HepG2 (cell line): Measurements from ENCODE around the gene POMT2. TPM values are rescaled to one million over a fixed set of nuclear protein-coding genes. Genes with fewer than 3 reads are reported as not detected.

ENCODE experiments used
- ATAC-seq: fragments of 200-7000 bp; cut with Tn5 transposase; 3 replicates; pipeline ENCODE4 v1.9.1; 2020; ENCODE audit warnings: mild to moderate bottlenecking, moderate library complexity
- BruUV-seq: library from RNA; stranded (reverse); fragments of 400-500 nt; replicated peaks from 2 replicates; lab custom pipeline; 2021; lab: Mats Ljungman, UMichigan
- CTCF ChIA-PET: fragments of 300-600 bp; formaldehyde crosslinking; extraction: SDS; loops from one replicate; lab custom pipeline; 2021; ENCODE audit warnings: low total read pairs, inconsistent platforms, low intra/inter-chr PET ratio; lab: Yijun Ruan, JAX
- POLR2A ChIA-PET: fragments of 350-600 bp; sonication (Branson Sonifier 250); formaldehyde crosslinking; loops from one replicate; lab custom pipeline; 2020; ENCODE audit warnings: antibody characterized with exemption, inconsistent platforms; lab: Yijun Ruan, JAX
- DNase-seq: peaks from one replicate; pipeline ENCODE4 v3.0.0-alpha.2; 2015; ENCODE audit warnings: low spot score
- FAIRE-seq: peaks from 3 replicates; lab custom pipeline; 2011; peaks lifted over from hg19 to GRCh38; lab: Jason Lieb, UNC
- H2AFZ ChIP-seq: one replicate; pipeline ENCODE4 v1.6.1; 2011; ENCODE audit warnings: low read length, inconsistent platforms
- H3K27ac ChIP-seq: fragments of 300-600 bp; 3 replicates; pipeline ENCODE4 v1.8.0; 2011; ENCODE audit warnings: mixed run types, mild to moderate bottlenecking, mixed read lengths, low read length, inconsistent platforms; ENCODE audit not compliant: insufficient read depth; ENCODE audit errors: extremely low read length
- H3K27me3 ChIP-seq, 2 experiments: fragments of 200-600 bp in 1 of 2; 2 replicates in 1 of 2; 3 replicates in 1 of 2; pipeline versions ENCODE4 v1.6.0 to v1.8.0; 2011; ENCODE audit warnings: low read length in 2 of 2, mild to moderate bottlenecking in 2 of 2, moderate library complexity in 2 of 2, inconsistent platforms in 1 of 2; ENCODE audit not compliant: insufficient read depth in 2 of 2, control insufficient read depth in 1 of 2
- H3K36me3 ChIP-seq, 2 experiments: fragments of 200-600 bp in 1 of 2; replicated peaks in 1 of 2; 2 replicates in 1 of 2; 3 replicates in 1 of 2; pipeline versions ENCODE4 v1.5.1 to v1.8.0; 2011; ENCODE audit warnings: low read length in 2 of 2, inconsistent platforms in 1 of 2; ENCODE audit not compliant: insufficient read depth in 2 of 2, control insufficient read depth in 1 of 2
- H3K4me1 ChIP-seq: 2 replicates; pipeline ENCODE4 v1.5.1; 2012; ENCODE audit warnings: low read length, inconsistent platforms; ENCODE audit not compliant: insufficient read depth
- H3K4me2 ChIP-seq: 2 replicates; pipeline ENCODE4 v1.6.0; 2011; ENCODE audit warnings: low read depth, low read length, inconsistent platforms
- H3K4me3 ChIP-seq, 3 experiments: fragments of 200-600 bp in 1 of 3; sonication (generic), shearing (Covaris generic) in 1 of 3; replicated peaks in 1 of 3; 2 replicates each; pipeline ENCODE4 v1.5.1; 2011 to 2016; ENCODE audit warnings: low read length in 3 of 3, inconsistent platforms in 2 of 3, low read depth in 2 of 3, mild to moderate bottlenecking in 2 of 3, control low read depth in 1 of 3, mixed read lengths in 1 of 3; ENCODE audit not compliant: insufficient read depth in 1 of 3
- H3K79me2 ChIP-seq: one replicate; pipeline ENCODE4 v1.6.1; 2011; ENCODE audit warnings: low read length, inconsistent platforms; ENCODE audit not compliant: insufficient read depth
- H3K9ac ChIP-seq: 2 replicates; pipeline ENCODE4 v1.6.0; 2011; ENCODE audit warnings: mild to moderate bottlenecking, low read depth, low read length, inconsistent platforms; ENCODE audit not compliant: insufficient read depth
- H3K9me3 ChIP-seq: 2 replicates; pipeline ENCODE4 v1.5.1; 2012; ENCODE audit warnings: mild to moderate bottlenecking, low read length
- H4K20me1 ChIP-seq: 2 replicates; pipeline ENCODE4 v1.6.0; 2011; ENCODE audit warnings: inconsistent platforms, mild to moderate bottlenecking, low read length, moderate library complexity; ENCODE audit not compliant: insufficient read depth
- ATF7-NPFF ChIP-seq: sonication (generic); formaldehyde crosslinking; IDR thresholded peaks from 2 replicates; pipeline ENCODE4 v1.8.1; 2023; ENCODE audit warnings: mild to moderate bottlenecking, low read depth, missing genetic modification reagents, moderate library complexity
- ATM ChIP-seq: fragments of 450-650 bp; IDR thresholded peaks from 2 replicates; pipeline ENCODE4 v1.7.1; 2017; ENCODE audit warnings: mild to moderate bottlenecking, borderline replicate concordance
- REL ChIP-seq: sonication (generic); formaldehyde crosslinking; conservative IDR thresholded peaks from 2 replicates; pipeline ENCODE4 v1.8.0; 2022; ENCODE audit warnings: mild to moderate bottlenecking, missing genetic modification reagents, moderate library complexity
- ZNF34 ChIP-seq: sonication (generic); formaldehyde crosslinking; IDR thresholded peaks from 2 replicates; pipeline ENCODE4 v1.4.0; 2020; ENCODE audit warnings: mild to moderate bottlenecking, missing genetic modification reagents, borderline replicate concordance
- ZNF407 ChIP-seq: sonication (generic); formaldehyde crosslinking; IDR thresholded peaks from one replicate; pipeline ENCODE4 v1.5.1; 2020; ENCODE audit warnings: mild to moderate bottlenecking, missing genetic modification reagents; ENCODE audit errors: not compliant biosample characterization
- WGBS: methylation state at CpG from one replicate; pipeline ENCODE4 v1.1.6; 2017; ENCODE audit warnings: low lambda C conversion rate; 5-methylcytosine and 5-hydroxymethylcytosine counted together
- in situ Hi-C: cut with HindIII; loops from 2 replicates; pipeline ENCODE4 v1.10.0; 2017; ENCODE audit warnings: low pct_unique_long_range_greater_than_20kb; ENCODE audit not compliant: extremely low pct_ligation_motif_present
- intact Hi-C: fragments of 100-400 bp; cut with micrococcal nuclease; formaldehyde crosslinking; loops from one replicate; pipeline ENCODE4 v1.10.0; 2022; ENCODE audit not compliant: unreplicated experiment
- polyA plus RNA-seq, 8 experiments: library from polyadenylated mRNA; depleted of rRNA in 3 of 8; stranded (reverse) in 7 of 8; unstranded in 1 of 8; fragments of >200 nt; fragmentation: Illumina TruSeq in 4 of 8; extraction: Trizol in 4 of 8; gene quantifications; 2 replicates each; pipeline versions ENCODE4 v1.2.1 to v1.2.3, GENCODE V29; 2011 to 2016; ENCODE audit warnings: low read depth in 4 of 8, missing spikeins in 1 of 8, mixed read lengths in 1 of 8; ENCODE audit not compliant: insufficient read depth in 1 of 8
- total RNA-seq, 5 experiments: library from RNA; depleted of rRNA; stranded (reverse); fragments of >200 nt; fragmentation: Illumina TruSeq; extraction: Trizol; gene quantifications; 2 replicates each; pipeline ENCODE4 v1.2.3, GENCODE V29; 2016; ENCODE audit warnings: low read depth in 1 of 5
- TF ChIP-seq, protein P1 (sequence below): sonication (generic); formaldehyde crosslinking; IDR thresholded peaks from 2 replicates; pipeline ENCODE4 v1.4.0; 2020; ENCODE audit warnings: mild to moderate bottlenecking, missing genetic modification reagents

POMT2 gene
- total and polyA plus RNA-seq, 2 of the 13 experiments (the other 11 are each of a cell fraction or from before 2014, with no cell fraction given) = 15.3 to 15.9 TPM

DNA sequence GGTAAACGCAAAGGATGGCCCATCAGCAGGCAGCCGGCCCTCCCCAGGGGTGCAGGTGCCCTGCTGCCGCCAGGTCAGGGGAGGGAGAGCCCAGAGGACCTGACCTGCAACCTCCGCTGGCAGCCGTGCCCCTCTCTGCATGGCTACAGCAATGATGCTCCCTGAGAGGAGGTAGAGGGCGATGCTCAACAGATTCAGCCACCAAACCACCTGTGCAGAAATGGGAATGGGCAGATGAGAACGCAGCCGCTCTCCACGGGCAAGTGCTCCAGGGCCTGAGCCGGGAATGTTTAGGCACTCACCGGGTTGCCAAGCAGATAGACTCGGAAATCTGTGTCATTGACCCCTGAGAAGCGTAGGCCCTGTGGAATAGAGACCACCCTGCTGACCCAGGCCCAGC is 41.0 kb downstream of the POMT2 start:
- no peaks in the 10 kb centered on the region for H3K79me2 ChIP-seq
- no TSS peak for BruUV-seq
- peaks cover 10 to 37% of the 10 kb centered on the region in 2 experiments; a peak in 3 of 5 replicates for H3K36me3 ChIP-seq
- ChIA-PET CTCF (no interaction called here), POLR2A (no interaction called here)
- DNase-seq = no peak
- no peak overlapping the region for H3K9ac ChIP-seq
- H3K27ac ChIP-seq = no peak overlapping the region
- ATAC-seq = no peak
- H4K20me1 ChIP-seq = no peaks in the 10 kb centered on the region
- no peak overlapping the region for H3K4me3 ChIP-seq
- in situ Hi-C loops = no loop called here
- 93% methylated on average over 10 of the region's 13 CpGs for WGBS
- no peaks in the 10 kb centered on the region for H3K27me3 ChIP-seq
- no peak overlapping the region for H2AFZ ChIP-seq
- H3K9me3 ChIP-seq = no peaks in the 10 kb centered on the region
- intact Hi-C loops = no loop called here
- no peak overlapping the region for H3K4me2 ChIP-seq
- H3K4me1 ChIP-seq = no peaks in the 10 kb centered on the region
- no peak for FAIRE-seq
- TF ChIP-seq, protein P1, sequence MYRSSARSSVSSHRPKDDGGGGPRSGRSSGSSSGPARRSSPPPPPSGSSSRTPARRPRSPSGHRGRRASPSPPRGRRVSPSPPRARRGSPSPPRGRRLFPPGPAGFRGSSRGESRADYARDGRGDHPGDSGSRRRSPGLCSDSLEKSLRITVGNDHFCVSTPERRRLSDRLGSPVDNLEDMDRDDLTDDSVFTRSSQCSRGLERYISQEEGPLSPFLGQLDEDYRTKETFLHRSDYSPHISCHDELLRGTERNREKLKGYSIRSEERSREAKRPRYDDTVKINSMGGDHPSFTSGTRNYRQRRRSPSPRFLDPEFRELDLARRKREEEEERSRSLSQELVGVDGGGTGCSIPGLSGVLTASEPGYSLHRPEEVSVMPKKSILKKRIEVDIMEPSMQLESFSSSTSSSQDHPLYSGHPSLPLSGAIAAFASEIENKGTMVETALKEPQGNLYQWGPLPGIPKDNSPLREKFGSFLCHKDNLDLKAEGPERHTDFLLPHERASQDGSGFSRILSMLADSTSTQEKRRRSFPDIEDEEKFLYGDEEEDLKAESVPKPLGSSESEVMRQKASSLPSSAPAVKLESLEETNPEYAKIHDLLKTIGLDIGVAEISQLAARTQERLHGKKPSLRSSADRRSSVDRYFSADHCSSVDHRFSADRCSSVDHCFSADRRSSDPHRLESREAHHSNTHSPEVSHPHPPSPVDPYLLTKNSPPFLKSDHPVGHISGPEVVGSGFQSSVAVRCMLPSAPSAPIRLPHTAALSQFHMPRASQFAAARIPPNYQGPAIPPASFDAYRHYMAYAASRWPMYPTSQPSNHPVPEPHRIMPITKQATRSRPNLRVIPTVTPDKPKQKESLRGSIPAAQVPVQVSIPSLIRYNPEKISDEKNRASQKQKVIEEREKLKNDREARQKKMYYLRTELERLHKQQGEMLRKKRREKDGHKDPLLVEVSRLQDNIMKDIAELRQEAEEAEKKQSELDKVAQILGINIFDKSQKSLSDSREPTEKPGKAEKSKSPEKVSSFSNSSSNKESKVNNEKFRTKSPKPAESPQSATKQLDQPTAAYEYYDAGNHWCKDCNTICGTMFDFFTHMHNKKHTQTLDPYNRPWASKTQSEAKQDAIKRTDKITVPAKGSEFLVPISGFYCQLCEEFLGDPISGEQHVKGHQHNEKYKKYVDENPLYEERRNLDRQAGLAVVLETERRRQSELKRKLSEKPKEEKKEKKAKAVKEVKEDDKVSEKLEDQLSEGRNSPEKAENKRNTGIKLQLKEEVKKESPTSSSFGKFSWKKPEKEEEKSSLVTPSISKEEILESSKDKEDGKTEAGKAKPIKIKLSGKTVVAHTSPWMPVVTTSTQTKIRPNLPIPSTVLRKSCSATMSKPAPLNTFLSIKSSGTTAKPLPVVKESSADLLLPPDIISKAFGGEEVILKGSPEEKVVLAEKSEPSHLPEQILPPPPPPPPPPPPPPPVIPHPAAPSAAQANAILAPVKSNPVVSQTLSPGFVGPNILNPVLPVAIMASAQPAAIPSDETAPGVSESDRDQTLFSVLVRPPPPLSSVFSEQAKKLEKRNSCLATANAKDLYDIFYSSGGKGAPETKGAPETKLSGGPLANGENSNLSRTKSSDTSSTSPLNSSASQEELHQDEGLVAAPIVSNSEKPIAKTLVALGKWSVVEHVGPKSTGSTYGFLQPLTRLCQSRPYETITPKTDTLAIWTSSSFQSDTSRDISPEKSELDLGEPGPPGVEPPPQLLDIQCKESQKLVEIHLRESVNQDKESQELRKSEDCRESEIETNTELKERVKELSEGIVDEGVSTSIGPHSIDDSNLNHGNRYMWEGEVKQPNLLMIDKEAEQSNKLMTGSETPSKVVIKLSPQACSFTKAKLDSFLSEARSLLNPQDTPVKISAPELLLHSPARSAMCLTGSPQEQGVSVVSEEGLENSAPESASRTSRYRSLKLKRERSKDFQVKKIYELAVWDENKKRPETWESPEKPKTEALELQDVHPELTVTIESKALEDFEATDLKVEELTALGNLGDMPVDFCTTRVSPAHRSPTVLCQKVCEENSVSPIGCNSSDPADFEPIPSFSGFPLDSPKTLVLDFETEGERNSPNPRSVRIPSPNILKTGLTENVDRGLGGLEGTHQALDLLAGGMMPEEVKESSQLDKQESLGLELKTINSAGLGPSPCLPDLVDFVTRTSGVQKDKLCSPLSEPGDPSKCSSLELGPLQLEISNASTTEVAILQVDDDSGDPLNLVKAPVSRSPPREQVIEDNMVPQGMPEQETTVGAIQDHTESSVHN (CRISPR knock-in tag) = no peak
- TF ChIP-seq REL (no peak), ZNF34 (CRISPR knock-in tag) (no peak), ATM (no peak), ATF7-NPFF (no peak), ZNF407 (no peak)
